Neuronal stem cell (in vitro differentiated cells): ENCODE data around the gene RXRB.

Experiments used
- DNase-seq: peaks from one replicate; pipeline ENCODE4 v3.0.0-alpha.2; 2013; ENCODE audit warnings: low spot score
- H2AFZ ChIP-seq: one replicate; pipeline ENCODE4 v1.6.1; 2013; ENCODE audit warnings: mild to moderate bottlenecking, low read length, inconsistent platforms
- H2AK5ac ChIP-seq: 2 replicates; pipeline ENCODE4 v1.6.1; 2013; ENCODE audit warnings: low read depth, mild to moderate bottlenecking, inconsistent platforms, low read length, moderate library complexity, mixed read lengths
- H2BK120ac ChIP-seq: 2 replicates; pipeline ENCODE4 v1.6.1; 2013; ENCODE audit warnings: low read depth, mild to moderate bottlenecking, inconsistent platforms, low read length, moderate library complexity, mixed read lengths
- H2BK12ac ChIP-seq: one replicate; pipeline ENCODE4 v1.6.1; 2013; ENCODE audit warnings: low read length, inconsistent platforms
- H2BK15ac ChIP-seq: 2 replicates; pipeline ENCODE4 v1.6.1; 2013; ENCODE audit warnings: mild to moderate bottlenecking, low read length, inconsistent platforms, mixed read lengths
- H2BK5ac ChIP-seq: one replicate; pipeline ENCODE4 v1.6.1; 2013; ENCODE audit warnings: inconsistent platforms, mild to moderate bottlenecking, low read length, moderate library complexity
- H3K14ac ChIP-seq: one replicate; pipeline ENCODE4 v1.6.1; 2013; ENCODE audit warnings: low read length, inconsistent platforms
- H3K18ac ChIP-seq: 2 replicates; pipeline ENCODE4 v1.6.1; 2013; ENCODE audit warnings: low read length, inconsistent platforms
- H3K23ac ChIP-seq: 2 replicates; pipeline ENCODE4 v1.6.1; 2013; ENCODE audit warnings: low read depth, mild to moderate bottlenecking, mixed read lengths, low read length, inconsistent platforms; ENCODE audit not compliant: poor library complexity
- H3K27ac ChIP-seq: replicated peaks from 3 replicates; pipeline ENCODE4 v1.5.1; 2013; ENCODE audit warnings: low read length, inconsistent platforms
- H3K27me3 ChIP-seq, 3 experiments: 2 replicates each; pipeline ENCODE4 v1.6.1; 2013; ENCODE audit warnings: low read length in 3 of 3, mild to moderate bottlenecking in 2 of 3, inconsistent platforms in 1 of 3, low read depth in 1 of 3, mixed read lengths in 1 of 3, moderate library complexity in 1 of 3; ENCODE audit not compliant: control insufficient read depth in 3 of 3, insufficient read depth in 3 of 3
- H3K36me3 ChIP-seq, 2 donors: replicated peaks in 1 of 2; 2 replicates each; pipeline ENCODE4 v1.6.1; 2013; ENCODE audit warnings: low read length in 2 of 2; ENCODE audit not compliant: control insufficient read depth in 2 of 2, insufficient read depth in 2 of 2
- H3K4ac ChIP-seq: 2 replicates; pipeline ENCODE4 v1.6.1; 2013; ENCODE audit warnings: inconsistent platforms, mild to moderate bottlenecking, low read length, moderate library complexity
- H3K4me1 ChIP-seq, 2 donors: 1 replicate in 1 of 2; 2 replicates in 1 of 2; pipeline ENCODE4 v1.6.1; 2013; ENCODE audit warnings: low read length in 2 of 2, low read depth in 1 of 2; ENCODE audit not compliant: control insufficient read depth in 2 of 2, insufficient read depth in 1 of 2
- H3K4me2 ChIP-seq: one replicate; pipeline ENCODE4 v1.6.1; 2013; ENCODE audit warnings: mild to moderate bottlenecking, low read length, inconsistent platforms; ENCODE audit not compliant: insufficient read depth, poor library complexity, severe bottlenecking
- H3K4me3 ChIP-seq, 2 donors: 2 replicates each; pipeline ENCODE4 v1.5.1; 2013; ENCODE audit warnings: low read length in 2 of 2, mild to moderate bottlenecking in 2 of 2, inconsistent platforms in 1 of 2, moderate library complexity in 1 of 2
- H3K79me1 ChIP-seq: one replicate; pipeline ENCODE4 v1.6.1; 2013; ENCODE audit warnings: low read depth, mild to moderate bottlenecking, inconsistent platforms, low read length, moderate library complexity
- H3K9ac ChIP-seq: one replicate; pipeline ENCODE4 v1.6.1; 2013; ENCODE audit warnings: mild to moderate bottlenecking, low read depth, low read length, inconsistent platforms; ENCODE audit not compliant: poor library complexity
- H3K9me3 ChIP-seq, 2 donors: replicated peaks in 1 of 2; 2 replicates each; pipeline versions ENCODE3 to v1.6.1; 2013; ENCODE audit warnings: low read length in 2 of 2, mild to moderate bottlenecking in 2 of 2, inconsistent platforms in 1 of 2, low read depth in 1 of 2, mixed read lengths in 1 of 2, moderate library complexity in 1 of 2; ENCODE audit not compliant: control insufficient read depth in 2 of 2, insufficient read depth in 1 of 2
- H4K8ac ChIP-seq: one replicate; pipeline ENCODE4 v1.6.1; 2013; ENCODE audit warnings: low read depth, mild to moderate bottlenecking, inconsistent platforms, low read length, moderate library complexity
- H4K91ac ChIP-seq: one replicate; pipeline ENCODE4 v1.6.1; 2013; ENCODE audit warnings: low read length, low read depth, mild to moderate bottlenecking, inconsistent platforms; ENCODE audit not compliant: poor library complexity
- WGBS, 2 donors: extraction: QIAGEN DNeasy Blood & Tissue Kit; methylation state at CpG; one replicate each; pipeline ENCODE4 v1.1.7; 2013; ENCODE audit warnings: missing lambda C conversion rate in 2 of 2, mixed read lengths in 1 of 2; ENCODE audit not compliant: insufficient read length in 2 of 2, insufficient replicate concordance in 1 of 2; ENCODE audit errors: extremely low coverage in 2 of 2; 5-methylcytosine and 5-hydroxymethylcytosine counted together

The RXRB gene

DNA sequence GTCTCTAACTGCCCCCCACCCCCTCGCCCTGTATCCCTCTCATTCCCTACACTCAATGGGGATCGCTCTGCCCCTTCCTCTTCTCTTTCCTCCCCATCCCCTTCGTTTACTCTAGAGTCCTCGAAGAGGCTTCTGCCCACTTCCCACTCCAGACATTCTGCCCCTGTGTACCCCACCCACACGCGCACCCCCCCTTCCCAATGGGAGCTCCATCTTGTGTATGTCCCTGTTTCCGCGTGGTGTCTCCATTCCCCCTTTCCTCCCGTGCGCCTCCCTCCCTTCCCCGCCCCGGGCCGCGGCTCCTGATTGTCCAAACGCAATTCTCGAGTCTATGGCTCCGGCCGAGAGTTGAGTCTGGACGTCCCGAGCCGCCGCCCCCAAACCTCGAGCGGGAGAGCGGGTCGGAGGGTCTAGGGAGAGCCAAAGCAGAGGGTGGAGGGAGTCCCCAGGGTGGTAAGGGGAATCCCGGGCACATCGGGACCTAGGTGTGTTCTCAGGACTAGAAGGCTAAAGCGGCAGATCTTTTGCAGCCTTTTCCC is 7.2 kb upstream of the RXRB start:
- Histone ChIP-seq H3K79me1 (peaks cover 4% of the 10 kb centered on the region), H3K9ac (peak overlapping the region; percentile 94), H2BK12ac (peak overlapping the region; percentile 95), H2BK15ac (peak overlapping the region; percentile 93), H3K14ac (peak overlapping the region; percentile 86), H3K36me3 (peaks cover 28 to 54% of the 10 kb centered on the region in 2 donors), H2AFZ (no peak overlapping the region), H4K8ac (no peak overlapping the region), H3K23ac (peak overlapping the region; percentile 99), H3K18ac (peak overlapping the region; percentile 99), H2AK5ac (peak overlapping the region; percentile 94), H3K4me3 (peak overlapping the region; percentile 80 to 98), H2BK5ac (peak overlapping the region; percentile 95), H2BK120ac (peak overlapping the region; percentile 93), H3K4ac (peak overlapping the region; percentile 80), H4K91ac (peak overlapping the region; percentile 82), H3K4me2 (peak overlapping the region; percentile 84), H3K27me3 (no peaks in the 10 kb centered on the region), H3K4me1 (peaks cover 26 to 46% of the 10 kb centered on the region in 2 donors), H3K9me3 (no peaks in the 10 kb centered on the region), H3K27ac (peak overlapping the region; percentile 79)
- DNase-seq, result no peak
- WGBS, 2 donors, result no CpG with 5 or more reads among the region's 29 CpGs

DNA sequence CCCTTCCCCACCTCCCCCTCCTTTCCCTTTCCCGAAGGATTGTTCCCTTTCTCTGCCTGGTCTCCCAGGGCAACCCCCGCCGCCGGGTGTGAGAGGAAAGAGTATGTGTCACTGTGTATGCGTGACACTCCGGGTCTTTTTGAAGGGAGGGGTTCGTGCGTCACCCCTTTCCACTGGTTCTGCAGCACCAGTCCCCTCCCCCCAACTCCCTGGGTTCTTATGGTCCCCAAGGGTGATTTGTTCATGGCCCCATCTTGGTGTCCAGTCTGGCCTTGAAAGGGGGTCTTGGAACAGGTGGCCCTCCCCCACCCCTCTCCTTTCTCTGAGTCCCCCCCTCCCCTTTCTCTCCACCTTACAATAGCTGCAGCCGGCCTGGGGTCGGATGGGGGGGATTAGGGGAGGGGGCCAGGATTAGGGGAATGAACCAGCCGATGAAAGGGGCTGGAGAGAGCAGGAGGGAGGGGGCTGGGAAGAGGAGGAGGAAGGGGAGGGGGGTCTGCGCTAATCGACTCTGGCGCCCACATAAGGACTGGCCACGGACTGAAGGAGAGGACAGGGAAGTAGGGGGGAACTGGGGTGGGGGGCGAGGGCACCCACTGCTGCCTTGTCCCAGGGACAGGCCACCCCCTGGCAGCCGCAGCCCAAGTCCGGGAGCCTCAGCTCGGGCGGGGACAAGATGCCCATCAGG is 6.5 kb upstream of the RXRB start:
- Histone ChIP-seq H3K4me1 (peaks cover 25 to 46% of the 10 kb centered on the region in 2 donors), H3K79me1 (peaks cover 7% of the 10 kb centered on the region), H3K4ac (no peak overlapping the region), H3K4me2 (peak overlapping the region; percentile 84), H3K27me3 (no peaks in the 10 kb centered on the region), H3K27ac (peak overlapping the region; percentile 79), H2BK120ac (peak overlapping the region; percentile 93), H3K9me3 (no peaks in the 10 kb centered on the region), H2BK12ac (no peak overlapping the region), H4K91ac (no peak overlapping the region), H3K18ac (peak overlapping the region; percentile 99), H2BK15ac (peak overlapping the region; percentile 93), H4K8ac (peak overlapping the region; percentile 52), H3K14ac (peak overlapping the region; percentile 86), H3K4me3 (peak overlapping the region; percentile 80 to 98), H3K36me3 (peaks cover 30 to 54% of the 10 kb centered on the region in 2 donors), H2AK5ac (peak overlapping the region; percentile 94), H3K23ac (no peak overlapping the region), H2AFZ (no peak overlapping the region), H3K9ac (peak overlapping the region; percentile 94), H2BK5ac (peak overlapping the region; percentile 95)
- DNase-seq, result peak; percentile 94
- WGBS, 2 donors, result no CpG with 5 or more reads among the region's 20 CpGs

DNA sequence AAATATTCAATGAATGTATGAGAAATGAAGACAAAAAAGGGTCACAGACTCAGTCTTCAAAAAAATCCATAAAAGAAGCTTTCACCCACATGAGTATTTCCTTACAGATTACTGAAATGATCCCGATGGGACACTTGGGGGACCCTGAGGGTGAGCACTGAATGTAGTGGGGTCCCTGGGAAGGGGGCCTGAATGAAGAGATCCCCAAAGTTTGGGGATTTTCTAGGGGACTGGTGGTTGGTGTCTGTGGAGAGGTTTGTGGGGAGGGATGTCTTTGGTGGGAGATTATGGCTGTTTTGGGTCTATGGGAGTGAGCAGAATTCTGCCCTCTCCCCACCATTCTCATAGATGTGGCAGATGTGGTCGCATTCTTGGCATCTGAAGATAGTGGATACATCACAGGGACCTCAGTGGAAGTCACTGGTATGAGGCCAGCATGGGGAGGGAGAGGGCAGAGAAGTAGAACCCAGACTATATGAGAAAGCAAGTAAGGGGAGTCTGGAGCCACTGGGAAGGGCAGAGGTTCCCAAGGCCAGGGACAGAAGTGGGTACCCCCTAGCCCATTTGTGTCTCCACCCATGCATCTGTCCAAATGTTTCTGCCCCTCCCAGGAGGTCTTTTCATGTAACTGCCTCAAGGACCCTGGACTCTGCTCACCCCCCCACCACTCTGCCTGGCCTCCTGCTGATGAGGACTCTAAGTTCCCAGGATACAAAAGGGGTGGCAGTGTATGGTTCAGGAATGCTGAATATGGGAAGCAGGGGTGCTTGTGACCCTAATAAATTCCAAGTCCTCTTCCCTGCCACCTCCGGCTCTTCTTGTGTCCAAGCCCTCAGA is 5.8 kb upstream of the RXRB start:
- no peak for DNase-seq
- Histone ChIP-seq H2AFZ (no peak overlapping the region), H3K4me2 (peak overlapping the region; percentile 35), H3K18ac (peak overlapping the region; percentile 0), H2BK12ac (no peak overlapping the region), H2BK15ac (peak overlapping the region; percentile 41), H3K79me1 (peaks cover 12% of the 10 kb centered on the region), H3K4me1 (peaks cover 30 to 53% of the 10 kb centered on the region in 2 donors), H4K8ac (no peak overlapping the region), H2BK120ac (peak overlapping the region; percentile 0), H2AK5ac (peak overlapping the region; percentile 78), H3K36me3 (peaks cover 29 to 54% of the 10 kb centered on the region in 2 donors), H3K27ac (peak overlapping the region; percentile 79), H3K14ac (no peak overlapping the region), H3K27me3 (no peaks in the 10 kb centered on the region), H3K4me3 (peak overlapping the region; percentile 27 to 51), H3K9me3 (no peaks in the 10 kb centered on the region), H3K9ac (no peak overlapping the region), H2BK5ac (peak overlapping the region; percentile 56), H4K91ac (no peak overlapping the region), H3K4ac (no peak overlapping the region), H3K23ac (no peak overlapping the region)
- WGBS, 2 donors, result no CpG with 5 or more reads among the region's 3 CpGs
